A549 (cell line): Measurements from ENCODE around the gene ACOXL.

Experiments used
- CBX2 ChIP-seq: fragments of 200-600 bp; sonication (generic); IDR thresholded peaks from 2 replicates; pipeline ENCODE4 v1.6.1; 2016; ENCODE audit warnings: low read depth, mild to moderate bottlenecking, borderline replicate concordance
- CHD2 ChIP-seq: fragments of 150-350 bp; IDR thresholded peaks from 2 replicates; pipeline ENCODE4 v1.6.1; 2014; ENCODE audit warnings: low read length; ENCODE audit not compliant: partially characterized antibody
- EP300 ChIP-seq, 2 experiments: fragments of >200 bp; sonication (Bioruptor Twin); formaldehyde crosslinking; IDR thresholded peaks; 2 replicates in 1 of 2; 3 replicates in 1 of 2; pipeline ENCODE4 v1.6.1; 2016 to 2017
- POLR2A ChIP-seq: IDR thresholded peaks from 2 replicates; pipeline ENCODE4 v1.6.1; 2012; ENCODE audit warnings: mild to moderate bottlenecking, low read length
- TP53 ChIP-seq: fragments of 250-450 bp; sonication (Bioruptor Pico); IDR thresholded peaks from 2 replicates; pipeline ENCODE4 v1.5.0; 2021; ENCODE audit warnings: mild to moderate bottlenecking, moderate library complexity
- TF ChIP-seq, protein P1 (sequence below): IDR thresholded peaks from 2 replicates; pipeline ENCODE4 v1.6.1; 2012; ENCODE audit warnings: low read depth, borderline replicate concordance
- TF ChIP-seq, protein P2 (sequence below): fragments of >200 bp; sonication (Bioruptor Twin); formaldehyde crosslinking; IDR thresholded peaks from 3 replicates; pipeline ENCODE4 v1.5.1; 2016
- TF ChIP-seq, protein P3 (sequence below): fragments of 450-650 bp; IDR thresholded peaks from 2 replicates; pipeline ENCODE4 v1.6.1; 2014; ENCODE audit warnings: antibody characterized with exemption
- TF ChIP-seq, protein P4 (sequence below): IDR thresholded peaks from 2 replicates; pipeline ENCODE4 v1.6.1; 2012

DNA sequence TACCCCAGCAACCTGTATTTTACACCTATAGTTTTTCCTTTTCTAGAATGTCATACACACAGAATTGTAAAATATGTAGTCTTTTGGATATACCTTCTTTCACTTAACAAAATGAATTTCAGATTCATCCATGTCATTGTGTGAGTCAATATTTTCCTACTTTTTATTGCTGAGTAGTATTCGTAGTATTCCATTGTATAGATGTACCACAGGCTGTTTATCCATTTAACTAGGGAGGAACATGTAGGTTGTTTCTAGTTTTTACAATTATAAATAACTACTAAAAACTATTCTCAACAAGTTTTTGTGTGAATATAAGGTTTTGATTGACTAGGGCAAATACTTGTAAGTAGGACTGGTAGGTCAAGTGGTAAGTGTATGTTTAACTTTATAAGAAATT is 187.4 kb downstream of the ACOXL start:
- TF ChIP-seq, protein P1, sequence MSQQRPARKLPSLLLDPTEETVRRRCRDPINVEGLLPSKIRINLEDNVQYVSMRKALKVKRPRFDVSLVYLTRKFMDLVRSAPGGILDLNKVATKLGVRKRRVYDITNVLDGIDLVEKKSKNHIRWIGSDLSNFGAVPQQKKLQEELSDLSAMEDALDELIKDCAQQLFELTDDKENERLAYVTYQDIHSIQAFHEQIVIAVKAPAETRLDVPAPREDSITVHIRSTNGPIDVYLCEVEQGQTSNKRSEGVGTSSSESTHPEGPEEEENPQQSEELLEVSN = no peak
- TF ChIP-seq, protein P2, sequence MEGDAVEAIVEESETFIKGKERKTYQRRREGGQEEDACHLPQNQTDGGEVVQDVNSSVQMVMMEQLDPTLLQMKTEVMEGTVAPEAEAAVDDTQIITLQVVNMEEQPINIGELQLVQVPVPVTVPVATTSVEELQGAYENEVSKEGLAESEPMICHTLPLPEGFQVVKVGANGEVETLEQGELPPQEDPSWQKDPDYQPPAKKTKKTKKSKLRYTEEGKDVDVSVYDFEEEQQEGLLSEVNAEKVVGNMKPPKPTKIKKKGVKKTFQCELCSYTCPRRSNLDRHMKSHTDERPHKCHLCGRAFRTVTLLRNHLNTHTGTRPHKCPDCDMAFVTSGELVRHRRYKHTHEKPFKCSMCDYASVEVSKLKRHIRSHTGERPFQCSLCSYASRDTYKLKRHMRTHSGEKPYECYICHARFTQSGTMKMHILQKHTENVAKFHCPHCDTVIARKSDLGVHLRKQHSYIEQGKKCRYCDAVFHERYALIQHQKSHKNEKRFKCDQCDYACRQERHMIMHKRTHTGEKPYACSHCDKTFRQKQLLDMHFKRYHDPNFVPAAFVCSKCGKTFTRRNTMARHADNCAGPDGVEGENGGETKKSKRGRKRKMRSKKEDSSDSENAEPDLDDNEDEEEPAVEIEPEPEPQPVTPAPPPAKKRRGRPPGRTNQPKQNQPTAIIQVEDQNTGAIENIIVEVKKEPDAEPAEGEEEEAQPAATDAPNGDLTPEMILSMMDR = no peak
- TF ChIP-seq POLR2A = no peak
- TF ChIP-seq, protein P3, sequence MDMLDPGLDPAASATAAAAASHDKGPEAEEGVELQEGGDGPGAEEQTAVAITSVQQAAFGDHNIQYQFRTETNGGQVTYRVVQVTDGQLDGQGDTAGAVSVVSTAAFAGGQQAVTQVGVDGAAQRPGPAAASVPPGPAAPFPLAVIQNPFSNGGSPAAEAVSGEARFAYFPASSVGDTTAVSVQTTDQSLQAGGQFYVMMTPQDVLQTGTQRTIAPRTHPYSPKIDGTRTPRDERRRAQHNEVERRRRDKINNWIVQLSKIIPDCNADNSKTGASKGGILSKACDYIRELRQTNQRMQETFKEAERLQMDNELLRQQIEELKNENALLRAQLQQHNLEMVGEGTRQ = no peak
- TF ChIP-seq TP53 (CRISPR knock-in tag) = no peak
- TF ChIP-seq, protein P4, sequence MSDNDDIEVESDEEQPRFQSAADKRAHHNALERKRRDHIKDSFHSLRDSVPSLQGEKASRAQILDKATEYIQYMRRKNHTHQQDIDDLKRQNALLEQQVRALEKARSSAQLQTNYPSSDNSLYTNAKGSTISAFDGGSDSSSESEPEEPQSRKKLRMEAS = no peak
- TF ChIP-seq EP300 (IDR thresholded peaks at IDR 0.05) = no peak
- TF ChIP-seq CHD2 = no peak
- TF ChIP-seq CBX2 = no peak
